TTC549 (cell line): ENCODE results near the gene TAF13.
"Not testable (repeated sequence)": the region's sequence is repeated elsewhere in the genome, so short reads cannot be mapped to it uniquely, and the experiment has no call there.

Source experiments
- FAIRE-seq: peaks from 2 replicates; lab custom pipeline; 2012; peaks lifted over from hg19 to GRCh38; lab: Jason Lieb, UNC

The TAF13 gene

DNA sequence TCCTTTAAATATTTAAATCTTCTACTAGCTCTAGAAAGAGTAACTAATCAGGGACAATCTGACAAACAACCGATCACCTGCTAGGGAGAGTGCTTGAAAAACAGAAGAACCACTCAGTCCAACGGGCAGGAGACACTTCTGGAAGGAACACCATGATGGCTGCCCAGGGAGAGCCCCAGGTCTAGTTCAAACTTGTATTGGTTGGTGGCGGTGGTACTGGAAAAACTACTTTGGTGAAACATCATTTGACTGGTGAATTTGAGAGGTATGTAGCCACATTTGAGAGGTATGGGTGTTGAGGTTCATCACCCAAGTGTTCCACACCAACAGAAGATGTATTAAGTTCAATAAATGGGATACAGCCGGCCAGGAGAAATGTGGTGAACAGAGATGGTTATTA lies 29.1 kb downstream of the TAF13 start:
- no peak for FAIRE-seq

- FAIRE-seq: no peak
Observed at GRCh38 chr1:109045595-109045994, 30.2 kb downstream of the TAF13 start.

DNA sequence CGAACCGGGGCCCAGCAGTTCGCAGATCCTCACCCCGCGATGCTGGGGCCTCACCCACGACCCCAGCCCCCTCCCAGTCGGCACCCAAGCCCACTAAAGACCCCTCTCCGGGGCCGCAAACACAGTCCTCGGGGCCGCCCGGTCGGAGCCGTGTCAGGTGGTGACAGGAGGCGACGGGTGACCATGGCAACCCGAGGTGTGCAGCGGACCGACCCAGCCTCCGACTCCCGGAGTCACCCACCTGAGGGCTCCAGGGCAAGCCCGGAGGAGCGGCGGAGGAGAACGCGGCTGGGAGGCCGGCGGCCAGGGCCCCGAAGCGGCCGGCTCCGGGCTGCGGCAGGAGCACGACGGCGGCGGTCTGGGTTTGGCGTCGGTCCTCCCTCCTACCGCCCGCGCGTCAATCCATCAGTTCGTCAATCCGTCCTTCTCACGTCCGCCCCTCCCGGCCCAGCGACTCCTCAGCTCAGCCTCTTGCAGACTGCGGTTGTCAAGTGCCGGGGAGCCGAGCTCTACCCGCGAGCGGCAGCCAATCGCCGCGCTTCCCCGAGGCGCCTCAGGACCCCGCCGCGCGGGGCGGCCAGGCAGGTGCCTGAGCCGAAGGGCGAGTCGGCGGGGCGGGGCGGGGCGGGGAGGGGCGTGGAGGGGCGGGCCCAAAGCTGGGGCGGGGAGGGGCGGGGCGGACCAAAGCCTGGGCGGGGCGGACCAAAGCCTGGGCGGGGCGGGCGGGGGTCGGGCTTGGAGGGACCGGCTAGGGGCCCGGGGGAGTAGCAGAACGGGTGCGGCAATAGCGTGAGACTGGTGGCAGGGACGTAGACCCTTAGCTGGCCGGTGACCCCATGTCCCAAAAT lies 34.0 kb downstream of the TAF13 start, which contains the start of gene WDR47:
Gene WDR47, minus strand, starts transcription at position 482 of the 848 bp plus-strand sequence. CDS start 18,590 bp downstream, outside the sequence.
- no peak for FAIRE-seq

DNA sequence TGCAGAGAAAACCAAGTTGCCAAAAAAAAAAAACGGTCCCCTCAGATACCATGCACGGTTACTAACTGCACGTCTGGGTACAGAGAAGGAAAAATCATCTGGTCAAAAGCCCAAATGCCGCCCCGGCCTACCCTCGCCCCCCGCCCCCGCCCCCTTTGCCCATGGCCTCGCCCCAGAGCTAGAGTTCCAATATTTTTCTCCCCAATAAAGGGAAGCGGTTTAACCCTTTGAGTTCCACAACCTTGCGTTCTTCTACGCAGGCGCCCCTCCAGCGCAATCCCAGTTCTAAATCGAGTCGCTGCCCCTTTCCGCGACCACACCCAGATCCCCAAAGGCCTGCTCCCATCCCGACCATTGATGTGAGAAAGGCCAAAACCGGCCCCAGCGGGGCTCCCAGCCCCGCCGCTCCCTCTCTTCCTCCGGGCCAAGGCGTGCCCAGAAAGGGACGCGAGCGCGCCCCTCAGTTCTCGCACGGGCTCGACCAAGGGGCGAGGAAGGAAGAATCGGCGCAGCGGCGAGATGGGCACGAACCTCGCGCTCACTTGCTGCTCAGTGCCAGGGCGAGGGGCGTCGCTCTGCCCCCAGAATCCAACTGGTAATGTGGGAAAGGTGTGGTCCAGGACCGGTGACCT lies 34.7 kb downstream of the TAF13 start:
- FAIRE-seq: no peak

DNA sequence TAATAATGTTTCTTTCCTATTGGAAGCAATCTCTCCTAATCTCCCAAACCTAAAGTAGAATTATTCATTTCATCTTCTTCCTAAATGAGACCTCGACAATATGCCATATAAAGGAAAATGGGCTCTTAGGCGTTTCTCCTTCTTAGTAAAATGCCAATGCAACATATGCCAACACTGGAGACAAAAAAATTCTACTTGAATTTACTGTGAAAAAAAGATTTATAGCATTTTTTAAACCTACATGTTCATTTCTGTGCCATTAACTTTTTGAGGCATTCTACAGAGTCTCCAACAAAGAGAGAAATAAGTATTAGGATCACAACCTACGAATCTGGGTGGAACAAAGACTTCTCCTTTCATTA lies 35.2 kb downstream of the TAF13 start:
- no peak for FAIRE-seq

DNA sequence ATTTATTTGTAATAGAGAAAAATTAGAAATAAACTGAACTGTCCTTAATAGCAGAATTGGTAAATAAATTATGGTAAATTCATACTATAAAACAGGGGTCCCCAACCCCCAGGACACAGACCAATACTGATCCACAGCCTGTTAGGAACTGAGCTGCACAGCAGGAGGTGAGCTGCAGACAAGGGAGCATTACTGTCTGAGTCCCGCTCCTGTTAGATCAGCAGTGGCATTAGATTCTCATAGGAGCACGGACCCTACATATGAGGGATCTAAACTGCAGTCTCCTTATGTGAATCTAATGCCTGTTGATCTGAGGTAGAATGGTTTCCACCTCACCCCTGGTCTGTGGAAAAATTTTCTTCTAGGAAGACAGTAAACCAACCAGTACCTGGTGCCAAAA lies 41.4 kb downstream of the TAF13 start:
- no peak for FAIRE-seq

- not testable (repeated sequence) for FAIRE-seq
Observed at GRCh38 chr1:109029493-109029892, 46.3 kb downstream of the TAF13 start.

- FAIRE-seq: no peak
Observed at GRCh38 chr1:109027841-109028240, 48.0 kb downstream of the TAF13 start.

- FAIRE-seq: no peak
Observed at GRCh38 chr1:109025694-109026093, 50.1 kb downstream of the TAF13 start.

- FAIRE-seq: no peak
Observed at GRCh38 chr1:109024646-109025045, 51.2 kb downstream of the TAF13 start.

GRCh38 chr1:109020693-109021257 lies 55.0 kb downstream of the TAF13 start:
- no peak for FAIRE-seq

DNA sequence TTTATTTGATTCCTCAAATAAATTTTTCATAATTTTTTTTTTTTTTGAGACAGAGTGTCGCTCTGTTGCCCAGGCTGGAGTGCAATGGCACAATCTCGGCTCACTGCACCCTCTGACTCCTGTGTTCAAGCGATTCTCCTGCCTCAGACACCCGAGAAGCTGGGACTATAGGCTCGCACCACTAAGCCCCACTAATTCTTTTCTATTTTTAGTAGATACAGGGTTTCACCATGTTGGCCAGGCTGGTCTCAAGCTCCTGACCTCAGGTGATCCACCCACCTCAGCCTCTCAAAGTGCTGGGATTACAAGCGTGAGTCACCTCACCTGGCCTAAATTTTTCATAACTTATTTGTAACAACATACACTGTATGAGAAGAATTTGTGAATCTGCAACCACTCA lies 58.1 kb downstream of the TAF13 start:
- FAIRE-seq: not testable (repeated sequence)

DNA sequence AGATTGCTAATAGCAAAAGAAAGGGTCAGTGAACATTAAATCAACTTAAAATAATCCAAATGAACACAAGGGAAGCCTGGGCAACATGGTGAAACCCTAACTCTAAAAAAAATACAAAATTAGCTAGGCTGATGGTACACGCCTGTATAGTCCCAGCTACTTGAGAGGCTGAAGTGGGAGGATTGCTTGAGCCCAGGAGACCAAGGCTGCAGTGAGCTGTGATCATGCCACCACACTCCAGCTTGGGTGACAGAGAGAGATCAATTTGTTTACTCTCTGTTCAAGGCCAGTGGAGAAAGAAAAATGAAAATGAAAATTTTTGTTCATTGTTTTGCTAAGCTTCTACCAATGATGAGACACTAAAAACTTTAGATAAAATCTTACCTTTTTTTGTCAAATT lies 58.7 kb downstream of the TAF13 start:
- FAIRE-seq: no peak
